Lower leg skin (tissue), 4 donors: Measurements from ENCODE around the gene SLIT3. TPM values are rescaled to one million over a fixed set of nuclear protein-coding genes. Genes with fewer than 3 reads are reported as not detected.

Experiments
- DNase-seq, 2 donors: peaks; one replicate each; pipeline ENCODE4 v3.0.0-alpha.2; 2019; ENCODE audit warnings: low spot score in 2 of 2
- H3K4me3 ChIP-seq: fragments of 200-600 bp; sonication (generic); 2 replicates; pipeline ENCODE4 v1.5.1; 2017; ENCODE audit warnings: mild to moderate bottlenecking, low read depth; ENCODE audit not compliant: poor library complexity, severe bottlenecking
- POLR2A ChIP-seq, 2 donors: fragments of 450-650 bp; IDR thresholded peaks; one replicate each; pipeline ENCODE4 v1.6.1; 2016 to 2017; ENCODE audit warnings: antibody characterized with exemption in 2 of 2, mild to moderate bottlenecking in 1 of 2, moderate library complexity in 1 of 2
- WGBS, 2 donors: methylation state at CpG; one replicate each; pipeline ENCODE4 v1.1.5; 2018; 5-methylcytosine and 5-hydroxymethylcytosine counted together
- intact Hi-C: fragments of 100-400 bp; cut with DNase I; formaldehyde crosslinking; loops from one replicate; pipeline ENCODE4 v1.15.0; 2023; ENCODE audit warnings: low total_unique reads
- total RNA-seq, 4 donors: library from RNA; depleted of rRNA; stranded (reverse); fragments of >200 nt; gene quantifications; one replicate each; pipeline ENCODE4 v1.1.0, GENCODE V29; 2016
- TF ChIP-seq, protein P1 (sequence below), 3 donors: fragments of 450-650 bp; IDR thresholded peaks; one replicate each; pipeline ENCODE4 v1.5.1; 2016; ENCODE audit warnings: antibody characterized with exemption in 3 of 3, mild to moderate bottlenecking in 3 of 3, moderate library complexity in 2 of 3

SLIT3 gene
- total RNA-seq, 4 donors from 2014 or later: 12.4 to 66.0 (median 22.8) TPM

DNA sequence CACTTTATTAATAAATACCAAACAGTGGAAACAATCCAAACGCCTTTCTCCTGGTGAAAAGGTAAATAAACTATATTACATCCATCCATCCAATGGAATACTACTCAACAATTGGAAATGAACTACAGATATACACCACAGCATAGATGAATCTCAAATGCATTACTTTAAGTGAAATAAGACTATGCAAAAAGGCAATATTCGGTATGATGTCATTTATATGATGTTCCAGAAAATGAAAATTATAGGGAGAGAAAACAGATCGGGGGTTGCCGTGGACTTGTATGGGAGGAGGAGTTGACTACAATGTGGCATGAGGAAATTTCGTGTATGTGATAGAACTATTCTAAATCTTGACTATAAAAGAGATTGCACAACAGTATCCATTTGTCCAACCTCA lies 27.5 kb upstream of the SLIT3 start:
- intact Hi-C loops: no loop called here
- WGBS, 2 donors: 80 to 85% methylated on average over 5 of the region's 5 CpGs
- no peak for DNase-seq
- TF ChIP-seq, protein P1, sequence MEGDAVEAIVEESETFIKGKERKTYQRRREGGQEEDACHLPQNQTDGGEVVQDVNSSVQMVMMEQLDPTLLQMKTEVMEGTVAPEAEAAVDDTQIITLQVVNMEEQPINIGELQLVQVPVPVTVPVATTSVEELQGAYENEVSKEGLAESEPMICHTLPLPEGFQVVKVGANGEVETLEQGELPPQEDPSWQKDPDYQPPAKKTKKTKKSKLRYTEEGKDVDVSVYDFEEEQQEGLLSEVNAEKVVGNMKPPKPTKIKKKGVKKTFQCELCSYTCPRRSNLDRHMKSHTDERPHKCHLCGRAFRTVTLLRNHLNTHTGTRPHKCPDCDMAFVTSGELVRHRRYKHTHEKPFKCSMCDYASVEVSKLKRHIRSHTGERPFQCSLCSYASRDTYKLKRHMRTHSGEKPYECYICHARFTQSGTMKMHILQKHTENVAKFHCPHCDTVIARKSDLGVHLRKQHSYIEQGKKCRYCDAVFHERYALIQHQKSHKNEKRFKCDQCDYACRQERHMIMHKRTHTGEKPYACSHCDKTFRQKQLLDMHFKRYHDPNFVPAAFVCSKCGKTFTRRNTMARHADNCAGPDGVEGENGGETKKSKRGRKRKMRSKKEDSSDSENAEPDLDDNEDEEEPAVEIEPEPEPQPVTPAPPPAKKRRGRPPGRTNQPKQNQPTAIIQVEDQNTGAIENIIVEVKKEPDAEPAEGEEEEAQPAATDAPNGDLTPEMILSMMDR (IDR thresholded peaks at IDR 0.05): no peak
- TF ChIP-seq POLR2A (IDR thresholded peaks at IDR 0.05): no peak
- H3K4me3 ChIP-seq: no peak overlapping the region

DNA sequence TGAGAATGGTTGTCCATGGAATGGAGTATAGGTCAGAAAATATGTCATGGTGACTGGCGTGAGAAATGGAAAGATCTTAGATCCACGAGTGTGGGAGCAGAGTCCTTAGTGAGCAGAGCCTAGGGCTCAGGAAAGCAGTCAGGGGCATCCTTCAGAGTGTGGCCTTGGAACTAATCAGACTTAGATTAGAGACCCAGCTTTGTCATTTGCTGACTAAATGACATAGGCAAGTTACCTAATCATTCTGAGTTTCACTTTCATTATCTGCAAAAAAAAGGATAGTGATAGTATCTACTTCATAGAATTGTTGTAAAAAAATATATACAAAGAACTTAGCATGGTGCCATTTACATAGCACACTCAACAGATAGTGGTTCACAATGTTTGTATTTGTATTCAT lies 24.3 kb upstream of the SLIT3 start:
- WGBS, 2 donors: 82 to 85% methylated on average over 2 of the region's 2 CpGs
- TF ChIP-seq POLR2A (IDR thresholded peaks at IDR 0.05): no peak
- TF ChIP-seq, protein P1 (IDR thresholded peaks at IDR 0.05): no peak
- intact Hi-C loops: no loop called here
- no peak for DNase-seq
- no peak overlapping the region for H3K4me3 ChIP-seq

DNA sequence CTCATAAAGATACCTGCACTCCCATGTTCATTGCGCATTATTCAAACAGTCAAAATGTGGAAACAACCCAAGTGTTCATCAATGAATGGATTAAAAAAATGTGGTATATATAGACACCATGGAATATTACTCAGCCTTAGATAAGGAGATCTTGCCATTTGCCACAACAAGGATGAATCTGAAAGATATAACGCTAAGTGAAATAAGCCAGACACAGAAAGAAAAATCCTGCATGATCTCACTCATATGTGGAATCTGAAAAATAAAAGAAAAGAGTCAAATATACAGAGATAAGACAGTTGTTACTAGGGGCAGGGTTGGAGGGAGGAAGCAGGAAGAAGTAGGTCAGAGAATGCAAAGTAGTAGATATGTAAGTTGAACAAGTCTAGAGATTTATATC lies 17.6 kb upstream of the SLIT3 start:
- 80 to 93% methylated on average over 2 of the region's 2 CpGs for WGBS, 2 donors
- no peak overlapping the region for H3K4me3 ChIP-seq
- TF ChIP-seq, protein P1 (IDR thresholded peaks at IDR 0.05): no peak
- no peak for TF ChIP-seq POLR2A (IDR thresholded peaks at IDR 0.05)
- intact Hi-C loops: no loop called here
- DNase-seq: no peak

DNA sequence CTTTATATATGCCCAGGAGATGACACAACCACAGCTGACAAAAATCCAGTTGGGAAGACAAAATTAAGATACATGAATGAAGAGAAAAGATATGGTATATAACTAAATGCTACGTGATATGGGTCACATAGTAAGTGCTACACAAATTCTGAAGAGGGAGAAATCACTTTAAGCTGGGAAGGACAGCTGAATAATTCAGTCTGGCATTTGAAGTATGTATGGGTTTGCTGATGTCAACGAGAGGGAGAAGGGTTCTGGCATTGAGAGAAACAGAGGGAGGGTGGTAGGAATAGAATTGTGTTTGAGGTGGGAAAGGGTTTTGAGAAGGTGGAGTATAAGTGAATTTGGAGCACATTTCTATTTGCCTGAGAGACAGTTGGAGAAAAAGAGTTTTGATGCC lies 6.7 kb upstream of the SLIT3 start:
- WGBS, 2 donors: 46 to 62% methylated on average over 2 of the region's 2 CpGs
- intact Hi-C loops: loop anchor here (10.0 kb wide), 1 partner anchor 613 kb away; no protein-coding TSS in a partner anchor
- no peak overlapping the region for H3K4me3 ChIP-seq
- TF ChIP-seq POLR2A (IDR thresholded peaks at IDR 0.05): no peak
- TF ChIP-seq, protein P1 (IDR thresholded peaks at IDR 0.05): no peak
- no peak for DNase-seq

DNA sequence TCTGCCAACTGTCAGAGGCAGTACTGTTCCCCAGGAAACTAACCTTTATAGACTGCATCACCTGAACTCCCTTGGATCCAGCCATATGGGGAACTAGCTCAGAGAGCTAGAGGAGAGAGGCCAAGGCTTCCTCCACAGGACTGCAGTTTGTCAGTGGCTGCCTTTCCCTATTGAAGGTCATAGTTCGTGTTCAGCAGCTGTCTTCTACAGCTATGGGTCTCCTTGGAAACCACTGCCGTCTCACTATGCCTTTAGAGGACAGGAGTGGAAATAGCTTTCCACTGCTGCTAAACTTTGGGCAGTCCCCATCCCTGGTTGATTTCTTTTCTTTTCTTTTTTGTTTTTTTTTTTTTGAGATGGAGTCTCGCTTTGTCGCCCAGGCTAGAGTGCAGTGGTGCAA lies 4.4 kb upstream of the SLIT3 start:
- H3K4me3 ChIP-seq: no peak overlapping the region
- DNase-seq: no peak
- TF ChIP-seq, protein P1 (IDR thresholded peaks at IDR 0.05): no peak
- TF ChIP-seq POLR2A (IDR thresholded peaks at IDR 0.05): no peak
- 87 to 89% methylated on average over 4 of the region's 4 CpGs for WGBS, 2 donors
- intact Hi-C loops: loop anchor here (10.0 kb wide), 1 partner anchor 611 kb away; no protein-coding TSS in a partner anchor

DNA sequence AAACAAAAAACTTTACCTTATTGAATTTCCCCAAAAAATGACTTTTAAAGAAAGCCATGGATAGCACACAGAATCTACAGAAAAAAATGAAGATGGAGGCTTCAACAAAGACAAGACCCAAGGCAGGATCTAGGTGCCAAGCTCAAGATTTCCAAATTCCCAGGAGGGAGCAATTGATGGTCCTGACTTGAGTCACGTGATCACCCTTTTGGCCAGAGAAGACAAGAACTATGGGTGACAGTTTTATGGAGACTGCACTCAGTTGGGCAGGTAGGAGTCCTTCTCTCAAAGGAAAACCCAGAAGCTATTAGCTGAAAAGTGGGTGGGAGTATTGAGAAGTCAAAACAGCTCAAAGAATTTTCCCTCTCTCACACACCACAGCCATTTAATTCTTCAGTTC lies 3.2 kb upstream of the SLIT3 start:
- WGBS, 2 donors: 67 to 89% methylated on average over 1 of the region's 1 CpG

More for the DNA sequence above, 3.2 kb upstream of the SLIT3 start:
- H3K4me3 ChIP-seq: no peak overlapping the region
- no peak for DNase-seq
- intact Hi-C loops: loop anchor here (5.0 to 10.0 kb wide), 2 partner anchors 312 to 609 kb away; no protein-coding TSS in a partner anchor
- TF ChIP-seq, protein P1 (IDR thresholded peaks at IDR 0.05): no peak
- TF ChIP-seq POLR2A (IDR thresholded peaks at IDR 0.05): no peak
